ENCODE results near the gene ADD1. TPM values are rescaled to one million over a fixed set of nuclear protein-coding genes. Genes with fewer than 3 reads are reported as not detected.

ADD1 gene, protein sequence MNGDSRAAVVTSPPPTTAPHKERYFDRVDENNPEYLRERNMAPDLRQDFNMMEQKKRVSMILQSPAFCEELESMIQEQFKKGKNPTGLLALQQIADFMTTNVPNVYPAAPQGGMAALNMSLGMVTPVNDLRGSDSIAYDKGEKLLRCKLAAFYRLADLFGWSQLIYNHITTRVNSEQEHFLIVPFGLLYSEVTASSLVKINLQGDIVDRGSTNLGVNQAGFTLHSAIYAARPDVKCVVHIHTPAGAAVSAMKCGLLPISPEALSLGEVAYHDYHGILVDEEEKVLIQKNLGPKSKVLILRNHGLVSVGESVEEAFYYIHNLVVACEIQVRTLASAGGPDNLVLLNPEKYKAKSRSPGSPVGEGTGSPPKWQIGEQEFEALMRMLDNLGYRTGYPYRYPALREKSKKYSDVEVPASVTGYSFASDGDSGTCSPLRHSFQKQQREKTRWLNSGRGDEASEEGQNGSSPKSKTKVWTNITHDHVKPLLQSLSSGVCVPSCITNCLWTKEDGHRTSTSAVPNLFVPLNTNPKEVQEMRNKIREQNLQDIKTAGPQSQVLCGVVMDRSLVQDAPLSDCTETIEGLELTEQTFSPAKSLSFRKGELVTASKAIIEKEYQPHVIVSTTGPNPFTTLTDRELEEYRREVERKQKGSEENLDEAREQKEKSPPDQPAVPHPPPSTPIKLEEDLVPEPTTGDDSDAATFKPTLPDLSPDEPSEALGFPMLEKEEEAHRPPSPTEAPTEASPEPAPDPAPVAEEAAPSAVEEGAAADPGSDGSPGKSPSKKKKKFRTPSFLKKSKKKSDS
- 282 TPM for total RNA-seq

DNA sequence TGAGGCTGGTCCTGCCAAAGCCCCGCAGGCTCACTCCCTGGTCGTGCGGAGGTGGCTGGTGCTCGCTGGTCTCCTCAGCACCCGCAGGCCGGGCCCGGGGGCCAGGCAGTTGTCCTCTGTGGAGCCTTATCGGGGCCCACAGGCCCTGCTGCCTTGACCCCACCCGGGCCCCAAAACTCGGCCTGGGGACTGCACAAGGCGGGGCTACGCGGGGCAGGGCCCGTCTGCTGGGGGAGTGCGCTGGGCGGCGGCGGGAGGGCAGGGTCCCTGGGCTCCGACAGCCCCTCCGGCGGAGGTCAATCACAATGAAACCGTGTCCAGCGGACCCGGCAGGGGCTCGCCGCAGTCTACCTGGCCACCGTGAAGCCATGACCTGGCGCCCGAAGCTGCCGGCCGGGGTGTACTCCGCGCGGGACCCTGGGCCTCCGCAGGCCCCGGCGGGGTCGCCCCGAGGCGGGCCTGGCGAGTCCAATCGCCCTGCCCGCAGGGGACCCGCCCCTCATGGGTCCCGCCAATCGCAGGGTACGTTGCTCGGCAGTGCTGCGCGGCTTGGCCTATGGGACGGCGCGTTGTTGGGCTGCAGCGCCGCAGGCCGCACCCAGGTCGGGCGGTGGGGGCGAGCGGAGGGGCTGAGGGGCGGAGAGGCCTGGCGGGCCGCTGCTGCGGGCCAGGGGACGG, at the start of gene ADD1:
ADD1 (plus strand) TSS at position 582 of the 678 bp plus-strand sequence. CDS start 32,072 bp downstream, outside the sequence.

DNA sequence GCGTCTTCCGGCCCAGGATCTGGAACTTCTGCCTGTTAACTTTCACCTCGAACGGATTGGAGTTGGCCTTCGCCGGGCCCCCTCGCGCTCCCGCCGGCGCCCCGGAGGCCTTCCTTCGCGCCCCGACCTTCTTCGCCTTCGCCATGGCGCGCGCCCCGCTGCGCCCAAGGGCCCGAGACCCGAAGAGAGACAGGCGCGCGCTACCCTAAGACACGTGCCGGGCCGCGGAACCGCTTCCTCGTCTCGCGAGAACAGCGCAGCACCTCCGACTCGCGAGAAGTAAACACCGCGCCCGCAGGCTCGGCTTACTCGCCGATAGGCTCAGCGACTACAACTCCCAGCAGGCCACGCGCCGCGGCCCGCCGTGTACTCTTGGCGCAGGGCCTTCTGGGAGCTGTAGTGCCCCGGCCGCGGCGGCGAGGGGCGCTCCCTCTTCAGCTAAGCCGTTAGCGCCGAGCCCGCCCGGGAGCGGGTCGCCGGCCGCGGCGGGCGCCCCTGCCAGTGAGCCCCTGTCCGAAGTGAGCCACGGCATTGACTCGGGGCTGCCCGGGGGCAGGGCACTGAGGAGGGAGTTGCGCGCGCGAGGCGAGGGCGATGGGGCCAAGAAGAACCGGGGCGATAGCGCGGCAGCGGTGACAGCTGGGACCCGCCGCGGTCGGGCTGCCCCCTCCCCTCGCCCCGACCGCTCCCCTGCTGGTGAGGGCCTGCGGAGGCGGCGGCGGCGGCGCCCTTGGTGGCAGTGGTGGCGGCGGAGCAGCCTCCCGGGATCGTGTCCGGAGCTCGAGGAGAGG, 119.7 kb downstream of the ADD1 start, which contains the start of the genes GRK4 and NOP14:
GRK4 (plus strand) TSS at position 397 of the 791 bp plus-strand sequence. CDS start 500 bp downstream, outside the sequence.
NOP14 (minus strand) TSS at position 232 of the 791 bp plus-strand sequence; CDS start at position 145, 87 bp downstream.

Other genes starting within 250 kb of the ADD1 start
- 23.3 TPM for gene TNIP2, start 87.5 kb upstream of the ADD1 start, total RNA-seq
- gene SH3BP2, start 50.8 kb upstream of the ADD1 start, total RNA-seq = 53.7 TPM
- gene NOP14, start 119.6 kb downstream of the ADD1 start, total RNA-seq = 14.7 TPM
- gene GRK4, start 119.7 kb downstream of the ADD1 start, total RNA-seq = 6.7 TPM
- not detected for gene HTT-AS, start 230.7 kb downstream of the ADD1 start, total RNA-seq
- gene HTT, start 230.8 kb downstream of the ADD1 start, total RNA-seq = 66.5 TPM

Data from metanephros (tissue), 1 donor.